Endothelial cell (in vitro differentiated cells): ENCODE data around the gene EDAR. TPM values are rescaled to one million over a fixed set of nuclear protein-coding genes. Genes with fewer than 3 reads are reported as not detected.

ENCODE experiments used
- DNase-seq: peaks from one replicate; pipeline ENCODE4 v3.0.0; 2021; ENCODE audit warnings: low spot score
- H3K27ac Mint-ChIP-seq: one replicate; pipeline ENCODE4 v1.8.0; 2021; ENCODE audit warnings: mixed read lengths, inconsistent platforms; ENCODE audit not compliant: unreplicated experiment
- H3K27me3 Mint-ChIP-seq: one replicate; pipeline ENCODE4 v1.8.0; 2021; ENCODE audit warnings: mild to moderate bottlenecking, moderate library complexity, mixed read lengths, inconsistent platforms; ENCODE audit not compliant: unreplicated experiment
- H3K36me3 Mint-ChIP-seq: one replicate; pipeline ENCODE4 v1.8.0; 2021; ENCODE audit warnings: mild to moderate bottlenecking, low read depth, mixed read lengths, inconsistent platforms; ENCODE audit not compliant: unreplicated experiment
- H3K4me1 Mint-ChIP-seq: one replicate; pipeline ENCODE4 v1.8.0; 2021; ENCODE audit warnings: mild to moderate bottlenecking, mixed read lengths, inconsistent platforms; ENCODE audit not compliant: unreplicated experiment
- H3K4me3 Mint-ChIP-seq: one replicate; pipeline ENCODE4 v1.8.0; 2021; ENCODE audit warnings: mild to moderate bottlenecking, mixed read lengths, inconsistent platforms; ENCODE audit not compliant: unreplicated experiment
- H3K9me3 Mint-ChIP-seq: one replicate; pipeline ENCODE4 v1.8.0; 2021; ENCODE audit warnings: mixed read lengths, inconsistent platforms; ENCODE audit not compliant: unreplicated experiment
- CTCF ChIP-seq: fragments of 200-600 bp; sonication (generic); IDR thresholded peaks from one replicate; pipeline ENCODE4 v1.5.0; 2021; ENCODE audit warnings: antibody characterized with exemption; ENCODE audit not compliant: unreplicated experiment
- total RNA-seq: library from RNA; stranded (reverse); fragmentation: NEBNext Ultra II Directional; extraction: Animal tissue kit (Norgen Biotek cat#: 25700); gene quantifications from one replicate; pipeline ENCODE4 v1.2.1, GENCODE V29; 2021; ENCODE audit not compliant: unreplicated experiment

Gene EDAR
- total RNA-seq, 1 donor from 2014 or later = not detected

- Mint-ChIP-seq H3K4me1 (no peaks in the 10 kb centered on the region), H3K27me3 (peaks cover 5% of the 10 kb centered on the region), H3K9me3 (peaks cover 2% of the 10 kb centered on the region), H3K4me3 (no peak overlapping the region), H3K36me3 (no peaks in the 10 kb centered on the region), H3K27ac (no peak overlapping the region)
- DNase-seq = no peak
- no peak for TF ChIP-seq CTCF
These were observed 47.8 kb downstream of the EDAR start for GRCh38 chr2:108941161-108941665.

- no peaks in the 10 kb centered on the region for H3K36me3 Mint-ChIP-seq
- DNase-seq = no peak
- no peak for TF ChIP-seq CTCF
- peaks cover 4% of the 10 kb centered on the region for H3K27me3 Mint-ChIP-seq
- no peak overlapping the region for H3K27ac Mint-ChIP-seq
- no peaks in the 10 kb centered on the region for H3K4me1 Mint-ChIP-seq
- no peak overlapping the region for H3K4me3 Mint-ChIP-seq
- H3K9me3 Mint-ChIP-seq = no peaks in the 10 kb centered on the region
These were observed 48.9 kb downstream of the EDAR start for GRCh38 chr2:108940156-108940555.

GRCh38 chr2:108938077-108938710, 50.8 kb downstream of the EDAR start:
- Mint-ChIP-seq H3K27me3 (peaks cover 3% of the 10 kb centered on the region), H3K4me3 (no peak overlapping the region), H3K9me3 (no peaks in the 10 kb centered on the region), H3K27ac (no peak overlapping the region), H3K36me3 (peaks cover under 1% of the 10 kb centered on the region), H3K4me1 (no peaks in the 10 kb centered on the region)
- DNase-seq = no peak
- TF ChIP-seq CTCF = no peak

GRCh38 chr2:108937367-108938017, 51.5 kb downstream of the EDAR start:
- no peaks in the 10 kb centered on the region for H3K4me1 Mint-ChIP-seq
- no peak overlapping the region for H3K27ac Mint-ChIP-seq
- H3K36me3 Mint-ChIP-seq = peaks cover 3% of the 10 kb centered on the region
- H3K9me3 Mint-ChIP-seq = no peaks in the 10 kb centered on the region
- no peak for DNase-seq
- H3K4me3 Mint-ChIP-seq = no peak overlapping the region
- no peak for TF ChIP-seq CTCF
- peaks cover 3% of the 10 kb centered on the region for H3K27me3 Mint-ChIP-seq

- Mint-ChIP-seq H3K36me3 (peaks cover 5% of the 10 kb centered on the region), H3K27me3 (peaks cover 3% of the 10 kb centered on the region), H3K27ac (no peak overlapping the region), H3K4me3 (no peak overlapping the region), H3K4me1 (no peaks in the 10 kb centered on the region), H3K9me3 (no peaks in the 10 kb centered on the region)
- no peak for TF ChIP-seq CTCF
- DNase-seq = no peak
These were observed 52.2 kb downstream of the EDAR start for GRCh38 chr2:108936866-108937265.
